Body of pancreas (tissue), 4 donors: ENCODE results near the gene KRTAP4-12.

Experiments
- POLR2A ChIP-seq, 3 donors: fragments of 450-650 bp; IDR thresholded peaks; one replicate each; pipeline ENCODE4 v1.6.1; 2016; ENCODE audit warnings: antibody characterized with exemption in 3 of 3, mild to moderate bottlenecking in 2 of 3
- TF ChIP-seq, protein P1 (sequence below), 7 experiments: fragments of 450-650 bp in 4 of 7; fragments of 200-600 bp in 3 of 7; sonication (generic) in 3 of 7; IDR thresholded peaks; one replicate each; pipeline ENCODE4 v1.5.1; 2016 to 2019; ENCODE audit warnings: antibody characterized with exemption in 7 of 7

DNA sequence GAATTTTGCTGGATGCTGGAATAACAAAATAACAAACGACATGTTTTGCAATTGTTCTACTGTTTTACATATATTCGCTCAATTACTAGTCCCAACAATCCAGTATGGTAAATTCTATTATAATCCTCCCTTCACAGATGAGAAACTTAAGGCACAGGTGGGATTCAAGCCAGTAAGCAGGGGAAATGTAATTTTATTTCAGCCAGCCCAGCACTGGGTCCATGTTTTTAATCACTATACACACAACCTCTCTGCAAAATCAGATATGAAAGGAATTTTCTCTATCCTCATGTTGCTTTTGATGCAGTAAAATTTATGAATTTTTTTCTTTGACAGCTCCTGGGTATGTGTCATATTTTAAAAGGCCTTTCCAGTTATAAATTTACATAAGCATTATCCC is 21.3 kb upstream of the KRTAP4-12 start:
- TF ChIP-seq, protein P1, sequence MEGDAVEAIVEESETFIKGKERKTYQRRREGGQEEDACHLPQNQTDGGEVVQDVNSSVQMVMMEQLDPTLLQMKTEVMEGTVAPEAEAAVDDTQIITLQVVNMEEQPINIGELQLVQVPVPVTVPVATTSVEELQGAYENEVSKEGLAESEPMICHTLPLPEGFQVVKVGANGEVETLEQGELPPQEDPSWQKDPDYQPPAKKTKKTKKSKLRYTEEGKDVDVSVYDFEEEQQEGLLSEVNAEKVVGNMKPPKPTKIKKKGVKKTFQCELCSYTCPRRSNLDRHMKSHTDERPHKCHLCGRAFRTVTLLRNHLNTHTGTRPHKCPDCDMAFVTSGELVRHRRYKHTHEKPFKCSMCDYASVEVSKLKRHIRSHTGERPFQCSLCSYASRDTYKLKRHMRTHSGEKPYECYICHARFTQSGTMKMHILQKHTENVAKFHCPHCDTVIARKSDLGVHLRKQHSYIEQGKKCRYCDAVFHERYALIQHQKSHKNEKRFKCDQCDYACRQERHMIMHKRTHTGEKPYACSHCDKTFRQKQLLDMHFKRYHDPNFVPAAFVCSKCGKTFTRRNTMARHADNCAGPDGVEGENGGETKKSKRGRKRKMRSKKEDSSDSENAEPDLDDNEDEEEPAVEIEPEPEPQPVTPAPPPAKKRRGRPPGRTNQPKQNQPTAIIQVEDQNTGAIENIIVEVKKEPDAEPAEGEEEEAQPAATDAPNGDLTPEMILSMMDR (IDR thresholded peaks at IDR 0.05): no peak
- TF ChIP-seq POLR2A (IDR thresholded peaks at IDR 0.05): no peak
